Lung microvascular endothelial cell (primary cell): Measurements from ENCODE around the gene ACVR1. TPM values are rescaled to one million over a fixed set of nuclear protein-coding genes. Genes with fewer than 3 reads are reported as not detected.
A peak's percentile ranks its signal among the peaks of the same experiment; 100 is the strongest.

ENCODE experiments used
- DNase-seq, 2 donors: peaks; one replicate each; pipeline versions ENCODE4 v3.0.0 to v3.0.0-alpha.2; 2010; ENCODE audit warnings: low read depth in 2 of 2
- total RNA-seq: library from RNA; depleted of rRNA; stranded (reverse); fragments of >200 nt; gene quantifications from 2 replicates; pipeline ENCODE4 v1.2.1, GENCODE V29; 2014

The ACVR1 gene
- total RNA-seq, 1 donor from 2014 or later: 13.3 TPM

- DNase-seq: peak in 1 of 2 donors; percentile 13
These were observed 18.2 kb downstream of the ACVR1 start for GRCh38 chr2:157857881-157858280.

GRCh38 chr2:157856187-157856515 lies 20.0 kb downstream of the ACVR1 start:
- DNase-seq: no peak

- no peak for DNase-seq
These were observed 22.3 kb downstream of the ACVR1 start for GRCh38 chr2:157853820-157854219.

- peak in 1 of 2 donors; percentile 42 for DNase-seq
These were observed 22.9 kb downstream of the ACVR1 start for GRCh38 chr2:157853211-157853610.

- peak; percentile 37 to 42 for DNase-seq
These were observed 26.5 kb downstream of the ACVR1 start for GRCh38 chr2:157849591-157849990.

GRCh38 chr2:157848213-157848612 lies 27.9 kb downstream of the ACVR1 start:
- no peak for DNase-seq

- no peak for DNase-seq
These were observed 31.0 kb downstream of the ACVR1 start for GRCh38 chr2:157845081-157845480.

GRCh38 chr2:157843935-157844334 lies 32.2 kb downstream of the ACVR1 start:
- no peak for DNase-seq

GRCh38 chr2:157843081-157843480 lies 33.0 kb downstream of the ACVR1 start:
- no peak for DNase-seq

- no peak for DNase-seq
These were observed 33.8 kb downstream of the ACVR1 start for GRCh38 chr2:157842106-157842879.

- DNase-seq: no peak
These were observed 34.6 kb downstream of the ACVR1 start for GRCh38 chr2:157841485-157841884.

GRCh38 chr2:157840568-157841156 lies 35.5 kb downstream of the ACVR1 start:
- peak; percentile 14 to 51 for DNase-seq

GRCh38 chr2:157839822-157840221 lies 36.3 kb downstream of the ACVR1 start:
- DNase-seq: no peak

GRCh38 chr2:157839162-157839801 lies 36.8 kb downstream of the ACVR1 start:
- DNase-seq: peak in 1 of 2 donors; percentile 32

GRCh38 chr2:157838442-157839161 lies 37.5 kb downstream of the ACVR1 start:
- DNase-seq: peak; percentile 78 to 90

- DNase-seq: peak; percentile 60 to 63
These were observed 38.2 kb downstream of the ACVR1 start for GRCh38 chr2:157837851-157838441.

GRCh38 chr2:157836531-157836930 lies 39.6 kb downstream of the ACVR1 start:
- DNase-seq: no peak

GRCh38 chr2:157835425-157835824 lies 40.7 kb downstream of the ACVR1 start:
- DNase-seq: no peak

- DNase-seq: no peak
These were observed 41.1 kb downstream of the ACVR1 start for GRCh38 chr2:157835006-157835405.

- DNase-seq: no peak
These were observed 42.4 kb downstream of the ACVR1 start for GRCh38 chr2:157833721-157834120.

- DNase-seq: no peak
These were observed 44.4 kb downstream of the ACVR1 start for GRCh38 chr2:157831573-157832315.
